ENCODE measurements around the gene EVI2A. TPM values are rescaled to one million over a fixed set of nuclear protein-coding genes. Genes with fewer than 3 reads are reported as not detected.
"Not testable (repeated sequence)": the region's sequence is repeated elsewhere in the genome, so short reads cannot be mapped to it uniquely, and the experiment has no call there.

The EVI2A gene
- total RNA-seq, 1 donor from 2014 or later = 2.9 TPM

GRCh38 chr17:31357091-31357490, 35.7 kb upstream of the EVI2A start:
- no peak for DNase-seq
- Histone ChIP-seq H3K36me3 (peaks cover 98% of the 10 kb centered on the region), H3K9me3 (replicated peaks) (no peaks in the 10 kb centered on the region), H3K4me3 (no peak overlapping the region), H3K27ac (replicated peaks) (no peak overlapping the region), H3K27me3 (ENCODE audit: low read depth) (no peaks in the 10 kb centered on the region), H3K4me1 (no peaks in the 10 kb centered on the region)
- TF ChIP-seq CTCF (IDR thresholded peaks at IDR 0.05; ENCODE audit: borderline replicate concordance) = no peak
- intact Hi-C loops (cut with micrococcal nuclease) = no loop called here

- TF ChIP-seq CTCF (IDR thresholded peaks at IDR 0.05; ENCODE audit: borderline replicate concordance) = no peak
- H3K4me1 ChIP-seq = no peaks in the 10 kb centered on the region
- no peak for DNase-seq
- H3K4me3 ChIP-seq = no peak overlapping the region
- H3K9me3 ChIP-seq (replicated peaks) = no peaks in the 10 kb centered on the region
- H3K27me3 ChIP-seq (ENCODE audit: low read depth) = no peaks in the 10 kb centered on the region
- intact Hi-C loops (cut with micrococcal nuclease) = no loop called here
- peaks cover 98% of the 10 kb centered on the region for H3K36me3 ChIP-seq
- no peak overlapping the region for H3K27ac ChIP-seq (replicated peaks)
Measured at GRCh38 chr17:31355935-31356334, 34.5 kb upstream of the EVI2A start.

GRCh38 chr17:31349454-31349853, 28.0 kb upstream of the EVI2A start:
- Histone ChIP-seq H3K36me3 (peaks cover 65% of the 10 kb centered on the region), H3K4me3 (no peak overlapping the region), H3K9me3 (replicated peaks) (no peaks in the 10 kb centered on the region), H3K27me3 (ENCODE audit: low read depth) (no peaks in the 10 kb centered on the region), H3K27ac (replicated peaks) (no peak overlapping the region), H3K4me1 (no peaks in the 10 kb centered on the region)
- no peak for DNase-seq
- intact Hi-C loops (cut with micrococcal nuclease) = no loop called here
- no peak for TF ChIP-seq CTCF (IDR thresholded peaks at IDR 0.05; ENCODE audit: borderline replicate concordance)

- H3K9me3 ChIP-seq (replicated peaks); H3K27ac ChIP-seq (replicated peaks); DNase-seq; H3K4me3 ChIP-seq; intact Hi-C loops (cut with micrococcal nuclease); H3K4me1 ChIP-seq; H3K27me3 ChIP-seq (ENCODE audit: low read depth): not testable (repeated sequence)
- H3K36me3 ChIP-seq = peaks cover 65% of the 10 kb centered on the region
Measured at GRCh38 chr17:31345191-31345747, 23.8 kb upstream of the EVI2A start.

GRCh38 chr17:31339906-31340661, 18.7 kb upstream of the EVI2A start:
- H3K9me3 ChIP-seq (replicated peaks) = no peaks in the 10 kb centered on the region
- H3K36me3 ChIP-seq = peaks cover 84% of the 10 kb centered on the region
- H3K4me3 ChIP-seq = no peak overlapping the region
- no peak for TF ChIP-seq CTCF (IDR thresholded peaks at IDR 0.05; ENCODE audit: borderline replicate concordance)
- H3K4me1 ChIP-seq = peaks cover 11% of the 10 kb centered on the region
- H3K27me3 ChIP-seq (ENCODE audit: low read depth) = no peaks in the 10 kb centered on the region
- H3K27ac ChIP-seq (replicated peaks) = no peak overlapping the region
- DNase-seq = no peak
- intact Hi-C loops (cut with micrococcal nuclease) = no loop called here

- H3K36me3 ChIP-seq = peaks cover 26% of the 10 kb centered on the region
- no peak for DNase-seq
- H3K4me1 ChIP-seq = no peaks in the 10 kb centered on the region
- H3K27ac ChIP-seq (replicated peaks) = no peak overlapping the region
- intact Hi-C loops (cut with micrococcal nuclease) = no loop called here
- H3K27me3 ChIP-seq (ENCODE audit: low read depth) = no peaks in the 10 kb centered on the region
- no peak for TF ChIP-seq CTCF (IDR thresholded peaks at IDR 0.05; ENCODE audit: borderline replicate concordance)
- no peak overlapping the region for H3K4me3 ChIP-seq
- no peaks in the 10 kb centered on the region for H3K9me3 ChIP-seq (replicated peaks)
Measured at GRCh38 chr17:31329221-31329620, 7.8 kb upstream of the EVI2A start.
